CD4-positive, alpha-beta T cell treated with Interleukin-21 for 1 hour (primary cell): ENCODE measurements around the gene MTUS2.

Experiments
- DNase-seq: peaks from one replicate; pipeline ENCODE4 v3.0.0-alpha.2; 2020

Gene MTUS2

DNA sequence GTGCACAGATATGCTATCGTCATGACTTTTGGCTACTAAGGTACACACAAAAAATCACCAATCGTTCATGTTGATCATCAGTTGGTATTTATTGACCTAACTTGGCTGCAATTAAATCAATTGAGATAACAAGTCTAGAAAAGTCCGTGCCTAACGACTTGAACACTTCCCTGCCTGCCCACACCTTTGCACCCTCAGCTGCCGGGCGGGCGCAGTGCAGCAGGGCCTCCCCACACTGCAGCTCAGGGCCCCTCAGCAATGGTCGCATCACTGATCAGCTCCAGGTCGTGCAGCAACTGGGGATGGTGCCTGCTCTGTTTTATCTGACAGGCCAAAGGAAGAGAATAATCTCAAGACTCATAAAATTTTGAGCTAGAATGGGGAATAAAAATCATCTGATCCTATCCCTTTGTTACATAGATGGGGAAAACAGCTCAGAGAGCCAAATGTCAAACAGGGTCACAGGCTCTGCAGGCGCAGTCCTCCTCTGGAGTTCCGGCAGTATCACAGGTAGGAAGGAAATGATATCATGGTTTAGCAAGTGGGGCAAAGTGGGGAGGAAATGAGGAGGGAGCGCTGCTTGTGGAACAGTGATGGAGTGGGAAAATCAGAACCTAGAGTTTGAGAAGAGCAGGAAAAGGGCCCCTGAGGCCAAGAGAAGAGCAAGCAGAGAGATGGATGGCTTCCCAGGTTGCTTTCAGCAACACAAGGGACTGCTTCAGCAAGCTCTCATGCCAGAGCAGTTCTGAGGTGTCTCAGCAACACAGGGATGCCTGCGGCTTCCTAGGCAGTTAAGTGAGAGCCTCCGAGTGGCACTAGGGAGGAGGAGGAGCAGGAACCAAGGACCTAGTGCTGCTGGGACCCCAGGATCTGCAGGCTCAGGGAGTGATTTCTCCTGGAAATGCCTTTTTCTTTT, 717.9 kb downstream of the MTUS2 start:
- DNase-seq, result no peak

DNA sequence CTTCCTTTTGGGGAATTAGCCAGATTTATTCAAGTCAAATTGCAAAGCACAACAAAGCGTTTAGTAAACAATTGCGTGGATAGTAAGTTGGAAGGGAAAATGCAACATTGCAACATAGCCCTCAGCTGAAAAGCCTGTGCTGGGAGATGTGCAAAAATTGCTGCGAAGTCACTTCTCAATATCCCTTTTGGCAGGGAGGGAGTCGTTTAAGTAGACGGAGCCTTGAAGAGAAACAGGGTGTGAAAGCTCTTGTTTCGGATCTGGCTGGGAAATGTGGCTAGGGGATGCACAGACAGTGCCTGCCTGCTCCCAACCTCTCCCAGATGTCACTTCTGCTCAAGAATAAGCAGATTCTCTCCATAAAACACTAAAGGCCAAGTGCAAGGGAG, 718.5 kb downstream of the MTUS2 start:
- DNase-seq, result no peak

DNA sequence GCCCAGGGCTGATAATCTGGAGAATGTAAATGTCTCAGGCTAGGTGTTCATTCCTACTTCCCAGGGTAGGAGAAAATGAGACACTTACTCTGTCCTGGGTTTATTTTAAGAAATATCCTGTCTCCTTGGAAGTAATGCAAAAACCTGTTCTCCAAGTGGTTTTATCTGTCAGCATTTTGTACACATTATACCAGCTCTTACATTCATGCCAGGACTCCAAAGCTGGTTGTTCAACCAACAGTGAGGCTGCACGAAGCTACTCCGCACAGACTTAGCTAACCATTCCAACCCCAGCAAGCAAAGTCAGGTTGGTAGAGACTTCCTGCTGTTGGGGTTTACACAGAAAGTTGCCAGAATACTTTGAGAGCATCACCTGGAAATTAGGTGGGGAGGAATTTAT, 719.7 kb downstream of the MTUS2 start:
- no peak for DNase-seq

GRCh38 chr13:29540334-29540733, 720.2 kb downstream of the MTUS2 start:
- DNase-seq, result no peak

DNA sequence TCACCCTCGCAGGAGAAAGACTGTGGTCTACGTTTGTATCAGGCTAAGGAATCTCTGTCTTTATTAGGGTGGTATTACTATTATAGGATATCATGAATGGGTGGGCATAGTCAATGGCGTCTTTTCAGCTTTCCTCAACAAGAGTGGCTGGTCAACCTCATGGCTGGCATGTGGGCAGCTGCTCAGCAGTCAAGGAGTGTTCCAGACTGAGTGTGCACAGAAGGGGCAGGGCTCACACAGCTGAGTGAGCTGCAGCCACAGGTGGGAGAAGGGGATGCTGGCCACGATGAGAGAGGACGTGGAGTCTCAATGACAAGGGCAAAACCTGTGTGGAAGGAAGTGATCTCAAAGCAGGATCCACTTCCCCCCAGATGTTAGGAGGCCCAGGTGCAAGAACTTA, 720.7 kb downstream of the MTUS2 start:
- DNase-seq, result no peak

GRCh38 chr13:29541400-29541799, 721.3 kb downstream of the MTUS2 start:
- no peak for DNase-seq

- DNase-seq, result no peak
Measured at GRCh38 chr13:29542381-29542780, 722.2 kb downstream of the MTUS2 start.

DNA sequence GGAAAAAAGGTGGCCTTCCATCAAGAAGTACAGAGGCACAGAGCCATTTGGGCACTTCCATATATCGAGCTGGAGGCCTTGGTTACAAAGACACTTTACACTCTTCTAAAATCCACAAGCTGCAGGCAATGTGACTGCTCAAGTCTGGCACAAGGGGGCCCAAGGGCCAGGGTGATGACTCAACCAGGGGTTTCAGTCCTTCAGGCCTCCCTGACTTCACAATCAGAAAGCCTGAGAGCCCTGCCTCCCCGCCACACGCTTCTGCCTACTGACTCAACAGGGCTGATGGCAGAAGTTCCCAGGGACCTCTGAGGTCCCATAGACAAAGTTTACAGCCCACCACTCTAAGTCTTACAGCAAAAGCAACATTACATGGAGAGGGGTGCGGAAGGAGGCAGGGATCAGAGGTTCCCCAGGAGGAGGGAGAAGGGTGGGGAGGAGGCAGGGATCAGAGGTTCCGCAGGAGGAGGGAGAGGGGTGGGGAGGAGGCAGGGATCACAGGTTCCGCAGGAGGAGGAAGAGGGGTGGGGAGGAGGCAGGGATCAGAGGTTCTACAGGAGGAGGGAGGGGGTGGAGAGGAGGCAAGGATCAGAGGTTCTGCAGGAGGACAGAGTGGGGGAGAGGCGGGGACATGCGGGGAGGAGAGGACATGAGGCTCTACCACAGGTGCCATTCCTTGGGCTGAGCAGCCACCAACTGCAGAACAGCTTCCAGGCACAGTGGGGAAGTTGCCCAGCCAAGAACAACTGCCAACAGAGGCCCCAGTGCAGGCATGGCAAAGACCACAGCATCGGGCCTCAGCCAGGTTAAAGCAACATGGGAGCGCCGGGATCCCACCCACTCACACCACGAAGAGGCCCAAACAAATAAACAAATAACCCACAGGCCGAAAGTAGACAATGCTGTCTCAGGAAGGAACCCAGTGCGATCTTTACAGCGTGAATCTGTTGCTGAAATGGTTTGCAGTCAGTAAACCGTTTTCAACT, 723.4 kb downstream of the MTUS2 start:
- no peak for DNase-seq

- no peak for DNase-seq
Measured at GRCh38 chr13:29545988-29546387, 725.8 kb downstream of the MTUS2 start.

GRCh38 chr13:29546662-29547061, 726.5 kb downstream of the MTUS2 start:
- no peak for DNase-seq

- no peak for DNase-seq
Measured at GRCh38 chr13:29547153-29547552, 727.0 kb downstream of the MTUS2 start.

- no peak for DNase-seq
Measured at GRCh38 chr13:29548722-29549121, 728.6 kb downstream of the MTUS2 start.

DNA sequence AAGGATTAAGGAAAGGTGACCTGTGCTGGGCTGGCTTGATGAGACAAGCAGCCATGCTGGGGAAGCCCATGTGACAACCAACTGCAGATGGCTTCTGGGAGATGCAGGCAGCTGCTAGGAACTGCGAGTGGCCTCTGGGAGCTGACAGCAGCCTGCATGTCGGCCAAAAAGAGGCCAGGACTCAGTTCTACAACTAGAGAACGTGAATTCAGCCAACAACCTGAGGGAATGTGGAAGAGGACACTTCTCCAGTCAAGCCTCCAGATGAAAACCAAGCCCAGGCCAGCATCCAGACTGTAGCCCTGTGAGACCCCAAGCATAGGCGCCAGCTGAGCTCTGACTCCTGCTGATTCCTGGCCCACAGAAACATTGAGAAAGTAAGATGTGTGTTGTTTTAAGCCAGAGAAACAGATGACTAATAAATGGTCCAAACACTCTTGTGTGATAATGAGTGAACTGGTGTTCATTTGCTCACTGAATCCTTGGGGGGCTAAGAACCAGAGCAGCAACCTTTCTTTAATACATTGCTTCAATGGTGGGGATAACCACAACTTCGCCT, 730.4 kb downstream of the MTUS2 start:
- no peak for DNase-seq

- no peak for DNase-seq
Measured at GRCh38 chr13:29551214-29551613, 731.1 kb downstream of the MTUS2 start.
